Stromal cell of bone marrow (primary cell): ENCODE results near the gene SMARCE1.

Experiments
- DNase-seq: peaks from one replicate; pipeline ENCODE4 v3.0.0-alpha.2; 2012; ENCODE audit warnings: low read depth

The SMARCE1 gene

GRCh38 chr17:40582328-40582901 is 65.2 kb downstream of the SMARCE1 start:
- no peak for DNase-seq

GRCh38 chr17:40580140-40580539 is 67.5 kb downstream of the SMARCE1 start:
- DNase-seq, result no peak

- no peak for DNase-seq
Observed at GRCh38 chr17:40579471-40579870, 68.1 kb downstream of the SMARCE1 start.

- DNase-seq, result no peak
Observed at GRCh38 chr17:40577611-40578065, 70.0 kb downstream of the SMARCE1 start.

GRCh38 chr17:40576113-40576740 is 71.4 kb downstream of the SMARCE1 start:
- DNase-seq, result no peak
